Breast epithelium (tissue), 4 donors: ENCODE data around the gene GPSM3. TPM values are rescaled to one million over a fixed set of nuclear protein-coding genes. Genes with fewer than 3 reads are reported as not detected.

Experiments used
- DNase-seq, 2 donors: peaks; one replicate each; pipeline ENCODE4 v3.0.0-alpha.2; 2019; ENCODE audit warnings: low spot score in 2 of 2
- H3K27ac ChIP-seq, 2 donors: fragments of 200-600 bp; sonication (generic) in 1 of 2; one replicate each; pipeline ENCODE4 v1.5.1; 2016 to 2019; ENCODE audit warnings: mild to moderate bottlenecking in 1 of 2
- H3K27me3 ChIP-seq, 2 donors: fragments of 200-600 bp; sonication (generic) in 1 of 2; one replicate each; pipeline versions ENCODE4 v1.5.1 to v1.6.0; 2017 to 2019; ENCODE audit warnings: control low read depth in 1 of 2, mild to moderate bottlenecking in 1 of 2
- H3K36me3 ChIP-seq: fragments of 200-600 bp; one replicate; pipeline ENCODE4 v1.5.1; 2019
- H3K4me1 ChIP-seq, 2 donors: fragments of 200-600 bp; sonication (generic); one replicate each; pipeline ENCODE4 v1.5.1; 2016 to 2019; ENCODE audit warnings: control low read depth in 1 of 2
- H3K4me3 ChIP-seq, 3 donors: fragments of 200-600 bp; sonication (generic); 1 replicate in 2 of 3; 2 replicates in 1 of 3; pipeline ENCODE4 v1.5.1; 2016 to 2019; ENCODE audit warnings: mild to moderate bottlenecking in 3 of 3, moderate library complexity in 2 of 3
- H3K9me3 ChIP-seq, 2 donors: fragments of 200-600 bp; sonication (generic) in 1 of 2; one replicate each; pipeline ENCODE4 v1.5.1; 2016 to 2019; ENCODE audit warnings: control low read depth in 1 of 2
- POLR2A ChIP-seq: fragments of 450-650 bp; IDR thresholded peaks from one replicate; pipeline ENCODE4 v1.6.1; 2016; ENCODE audit warnings: antibody characterized with exemption, mild to moderate bottlenecking, moderate library complexity
- POLR2AphosphoS5 ChIP-seq, 3 donors: sonication (generic); formaldehyde crosslinking; IDR thresholded peaks; one replicate each; pipeline ENCODE4 v1.6.1; 2017; ENCODE audit warnings: antibody characterized with exemption in 3 of 3
- intact Hi-C: fragments of 100-400 bp; cut with DNase I; formaldehyde crosslinking; loops from one replicate; pipeline ENCODE4 v1.15.1; 2023; ENCODE audit warnings: low total_unique reads
- total RNA-seq, 3 donors: library from RNA; depleted of rRNA; stranded (reverse); fragments of >200 nt; gene quantifications; one replicate each; pipeline ENCODE4 v1.1.0, GENCODE V29; 2016
- TF ChIP-seq, protein P1 (sequence below), 3 donors: fragments of 450-650 bp; IDR thresholded peaks; one replicate each; pipeline ENCODE4 v1.5.1; 2016 to 2017; ENCODE audit warnings: antibody characterized with exemption in 3 of 3, mild to moderate bottlenecking in 3 of 3, moderate library complexity in 3 of 3

The GPSM3 gene
- total RNA-seq, 3 donors from 2014 or later, result 8.2 to 18.2 (median 11.3) TPM

DNA sequence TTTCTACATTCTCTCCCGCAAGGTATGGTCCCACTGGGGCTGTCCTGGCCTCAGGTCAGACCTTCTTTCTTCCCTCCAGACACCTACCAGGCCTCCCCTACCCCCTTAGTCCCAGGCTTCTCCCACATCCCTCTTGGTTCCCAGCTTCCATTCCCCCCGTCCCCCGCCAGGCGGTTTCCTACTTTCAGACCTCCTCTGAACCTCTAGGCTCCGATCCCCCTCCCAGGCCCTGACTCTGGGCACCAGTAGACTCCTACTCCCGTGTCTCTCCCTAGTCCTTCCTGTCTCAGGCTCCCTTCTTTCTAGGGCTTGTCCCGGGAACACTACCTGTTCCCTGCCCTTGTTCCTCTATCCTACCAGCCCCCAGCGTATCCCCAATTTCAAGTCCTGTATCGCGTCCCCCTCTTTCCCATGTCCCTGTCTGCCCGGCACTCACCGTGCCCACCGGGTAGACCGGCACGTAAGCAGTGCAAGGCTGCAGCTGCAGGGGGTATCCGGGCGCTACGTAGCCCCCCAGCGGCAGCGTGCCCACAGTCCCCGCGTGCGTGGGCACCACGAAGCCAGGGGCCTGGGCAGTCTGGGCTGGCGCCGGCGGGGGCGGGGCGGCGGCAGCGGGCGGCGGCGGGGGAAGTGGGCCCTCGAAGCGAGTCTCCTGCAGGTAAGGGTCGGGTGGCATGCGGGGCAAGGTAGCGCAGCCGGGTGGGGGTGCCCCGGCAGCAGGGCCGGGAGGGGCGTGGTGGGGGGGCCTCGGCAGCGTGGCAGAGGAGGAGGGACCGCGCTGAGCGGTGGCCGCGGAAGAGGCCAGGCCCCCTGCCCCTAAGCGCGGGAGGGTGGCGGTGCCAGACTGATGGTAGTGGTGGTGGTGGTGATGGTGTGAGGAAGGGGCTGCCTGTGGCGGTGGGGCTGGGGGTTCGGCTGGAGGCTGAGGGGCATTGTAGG is 42.2 kb downstream of the GPSM3 start:
- intact Hi-C loops, result no loop called here
- H3K27me3 ChIP-seq, result no peaks in the 10 kb centered on the region
- H3K36me3 ChIP-seq, result no peaks in the 10 kb centered on the region

DNA sequence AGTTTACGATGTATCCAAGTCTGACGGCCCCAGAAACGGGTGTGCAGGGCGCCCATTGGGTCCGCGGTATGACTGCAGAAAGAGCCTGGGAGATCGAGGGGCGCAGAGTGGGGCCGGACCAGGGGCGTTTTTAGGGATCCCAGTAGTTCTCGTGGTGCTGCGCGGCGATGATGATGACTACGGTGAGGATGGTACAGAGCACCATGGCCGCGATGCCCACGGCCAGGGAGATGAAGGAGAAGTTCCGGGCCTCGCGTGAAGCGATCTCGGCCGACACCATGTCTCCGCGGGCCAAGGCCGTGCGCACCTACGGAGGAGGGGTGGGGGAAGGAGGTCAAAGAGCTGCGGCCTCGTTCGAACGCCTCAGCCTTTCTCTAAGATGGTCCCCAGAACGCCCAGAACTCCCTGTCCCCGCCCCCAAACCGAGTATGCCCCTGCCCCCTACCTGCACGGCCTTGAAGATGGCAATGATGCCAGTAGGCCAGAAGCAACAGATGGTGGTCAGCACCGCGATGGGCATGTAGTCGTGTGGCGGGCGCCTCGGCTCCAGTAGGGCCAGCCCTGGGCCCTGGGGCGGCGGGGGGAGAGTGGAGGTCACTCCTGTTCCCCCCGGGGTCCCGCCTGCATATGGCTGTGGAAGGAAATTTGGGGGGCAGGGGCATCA is 43.2 kb downstream of the GPSM3 start:
- H3K27me3 ChIP-seq, result no peaks in the 10 kb centered on the region
- H3K36me3 ChIP-seq, result no peaks in the 10 kb centered on the region
- no peak overlapping the region for H3K27ac ChIP-seq
- H3K4me1 ChIP-seq, result no peaks in the 10 kb centered on the region
- H3K4me3 ChIP-seq, result peak overlapping the region in 2 of 3 donors; percentile 26 to 33
- intact Hi-C loops, result no loop called here
- no peaks in the 10 kb centered on the region for H3K9me3 ChIP-seq
- no peak for TF ChIP-seq POLR2A
- TF ChIP-seq, protein P1, sequence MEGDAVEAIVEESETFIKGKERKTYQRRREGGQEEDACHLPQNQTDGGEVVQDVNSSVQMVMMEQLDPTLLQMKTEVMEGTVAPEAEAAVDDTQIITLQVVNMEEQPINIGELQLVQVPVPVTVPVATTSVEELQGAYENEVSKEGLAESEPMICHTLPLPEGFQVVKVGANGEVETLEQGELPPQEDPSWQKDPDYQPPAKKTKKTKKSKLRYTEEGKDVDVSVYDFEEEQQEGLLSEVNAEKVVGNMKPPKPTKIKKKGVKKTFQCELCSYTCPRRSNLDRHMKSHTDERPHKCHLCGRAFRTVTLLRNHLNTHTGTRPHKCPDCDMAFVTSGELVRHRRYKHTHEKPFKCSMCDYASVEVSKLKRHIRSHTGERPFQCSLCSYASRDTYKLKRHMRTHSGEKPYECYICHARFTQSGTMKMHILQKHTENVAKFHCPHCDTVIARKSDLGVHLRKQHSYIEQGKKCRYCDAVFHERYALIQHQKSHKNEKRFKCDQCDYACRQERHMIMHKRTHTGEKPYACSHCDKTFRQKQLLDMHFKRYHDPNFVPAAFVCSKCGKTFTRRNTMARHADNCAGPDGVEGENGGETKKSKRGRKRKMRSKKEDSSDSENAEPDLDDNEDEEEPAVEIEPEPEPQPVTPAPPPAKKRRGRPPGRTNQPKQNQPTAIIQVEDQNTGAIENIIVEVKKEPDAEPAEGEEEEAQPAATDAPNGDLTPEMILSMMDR (IDR thresholded peaks at IDR 0.05), result no peak
- TF ChIP-seq POLR2AphosphoS5 (IDR thresholded peaks at IDR 0.05), result no peak
- no peak for DNase-seq

More for the DNA sequence above, 42.2 kb downstream of the GPSM3 start:
- H3K4me3 ChIP-seq, result peak overlapping the region in 2 of 3 donors; percentile 82 to 84
- H3K27ac ChIP-seq, result peak overlapping the region in 1 of 2 donors; percentile 9
- DNase-seq, result no peak
- no peak for TF ChIP-seq POLR2A
- TF ChIP-seq, protein P1 (IDR thresholded peaks at IDR 0.05), result no peak
- TF ChIP-seq POLR2AphosphoS5 (IDR thresholded peaks at IDR 0.05), result no peak
- peaks cover 0 to 3% of the 10 kb centered on the region in 2 donors for H3K4me1 ChIP-seq
- no peaks in the 10 kb centered on the region for H3K9me3 ChIP-seq

DNA sequence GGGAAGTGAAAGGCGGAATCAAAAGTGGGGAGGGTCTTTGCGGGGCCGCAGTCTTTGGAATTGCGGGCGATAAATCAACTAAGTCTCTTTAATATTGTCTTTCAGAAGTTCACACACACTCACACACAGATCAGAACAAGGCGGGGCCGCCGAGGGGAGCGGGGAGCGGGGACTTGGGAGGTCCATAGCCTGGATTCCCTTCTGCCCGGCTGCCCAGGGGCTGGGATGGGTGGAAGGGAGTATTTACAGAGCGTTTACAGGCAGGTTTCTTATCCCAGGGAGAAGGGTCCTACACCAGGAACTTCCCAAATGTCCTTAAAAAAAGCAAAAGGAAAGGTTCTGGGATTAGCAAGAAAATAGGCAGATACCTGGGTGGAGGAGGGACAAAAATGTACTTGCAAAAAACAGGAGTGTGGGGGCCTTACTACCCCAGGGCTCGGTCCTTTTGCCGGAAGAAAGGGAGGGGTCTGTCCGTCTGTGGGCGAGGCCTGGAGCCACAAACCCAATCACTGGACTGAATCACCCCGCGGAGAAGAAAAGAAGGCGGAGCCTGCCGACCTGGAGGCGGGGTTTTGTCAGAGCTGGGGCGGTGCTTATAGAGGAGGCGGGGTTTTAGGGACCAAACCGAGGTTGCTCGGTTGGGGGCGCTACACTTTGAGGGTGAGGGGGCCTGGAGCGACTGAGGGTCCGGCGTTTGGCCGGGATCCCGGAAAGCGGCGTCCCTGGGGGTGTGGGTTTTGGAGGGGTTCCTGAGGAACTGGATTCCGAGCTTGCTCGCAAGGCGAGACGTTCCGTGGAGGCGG is 44.0 kb downstream of the GPSM3 start:
- Histone ChIP-seq H3K4me3 (peak overlapping the region in 2 of 3 donors; percentile 26 to 33), H3K9me3 (no peaks in the 10 kb centered on the region), H3K27me3 (no peaks in the 10 kb centered on the region), H3K27ac (no peak overlapping the region), H3K4me1 (no peaks in the 10 kb centered on the region), H3K36me3 (no peaks in the 10 kb centered on the region)
- TF ChIP-seq, protein P1 (IDR thresholded peaks at IDR 0.05), result no peak
- TF ChIP-seq POLR2A (no peak), POLR2AphosphoS5 (IDR thresholded peaks at IDR 0.05) (no peak)
- intact Hi-C loops, result no loop called here
- DNase-seq, result no peak

DNA sequence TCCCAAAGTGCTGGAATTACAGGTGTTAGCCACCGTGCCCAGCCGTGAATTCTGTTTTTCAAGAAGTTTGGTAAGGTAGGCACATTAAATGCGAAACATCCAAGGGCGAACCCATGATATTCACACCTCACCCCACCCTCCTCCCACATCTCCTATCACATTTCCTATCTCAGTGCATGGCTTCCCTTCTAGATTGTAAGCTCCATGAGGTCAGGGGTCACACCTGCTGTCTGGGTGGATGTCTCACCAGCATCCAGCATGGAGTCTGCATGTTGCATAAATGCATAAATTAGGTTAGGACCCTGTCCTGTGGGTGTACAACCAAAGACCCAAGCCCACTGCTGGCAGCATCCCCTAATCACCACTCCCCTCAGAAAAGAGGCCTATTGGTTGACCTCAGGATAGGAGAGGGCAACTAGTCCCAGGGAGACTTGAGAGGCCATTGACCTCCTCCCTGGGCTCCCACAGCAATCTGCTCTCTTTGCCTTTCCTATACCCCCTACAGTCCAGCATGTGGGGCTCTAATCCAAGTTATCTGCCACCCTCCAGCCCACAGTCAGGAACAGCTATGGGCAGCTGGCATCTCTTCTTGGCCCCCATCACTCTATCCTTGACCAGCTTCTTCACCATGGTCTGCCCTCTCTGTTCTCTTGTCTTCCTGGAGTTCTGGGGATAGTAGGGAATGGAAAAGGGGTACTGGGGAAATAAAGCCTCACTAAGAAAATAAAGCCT is 44.9 kb downstream of the GPSM3 start:
- DNase-seq, result no peak
- no peaks in the 10 kb centered on the region for H3K36me3 ChIP-seq
- TF ChIP-seq POLR2AphosphoS5 (IDR thresholded peaks at IDR 0.05) (no peak), POLR2A (no peak)
- TF ChIP-seq, protein P1 (IDR thresholded peaks at IDR 0.05), result no peak
- no peaks in the 10 kb centered on the region for H3K9me3 ChIP-seq
- H3K27me3 ChIP-seq, result no peaks in the 10 kb centered on the region
- H3K4me1 ChIP-seq, result no peaks in the 10 kb centered on the region
- no peak overlapping the region for H3K27ac ChIP-seq
- no peak overlapping the region for H3K4me3 ChIP-seq
- intact Hi-C loops, result no loop called here
